Right forelimb (tissue), 1 donor: ENCODE results near the gene PPP1R9B.

Experiments used
- DNase-seq: peaks from one replicate; pipeline ENCODE4 v3.0.0-alpha.2; 2018

The PPP1R9B gene

GRCh38 chr17:50173335-50173941 lies 23.0 kb upstream of the PPP1R9B start:
- peak; percentile 86 for DNase-seq

GRCh38 chr17:50172936-50173334 lies 22.5 kb upstream of the PPP1R9B start:
- DNase-seq: no peak

- DNase-seq: peak; percentile 48
Measured at GRCh38 chr17:50172130-50172529, 21.7 kb upstream of the PPP1R9B start.

- peak; percentile 43 for DNase-seq
Measured at GRCh38 chr17:50171371-50172071, 21.0 kb upstream of the PPP1R9B start.

- peak; percentile 38 for DNase-seq
Measured at GRCh38 chr17:50170662-50171370, 20.3 kb upstream of the PPP1R9B start.

GRCh38 chr17:50169881-50170459 lies 19.5 kb upstream of the PPP1R9B start:
- peak; percentile 40 for DNase-seq

- peak; percentile 89 for DNase-seq
Measured at GRCh38 chr17:50169121-50169764, 18.8 kb upstream of the PPP1R9B start.

- no peak for DNase-seq
Measured at GRCh38 chr17:50168319-50168718, 17.8 kb upstream of the PPP1R9B start.

- DNase-seq: no peak
Measured at GRCh38 chr17:50167371-50167770, 16.9 kb upstream of the PPP1R9B start.

GRCh38 chr17:50166518-50167181 lies 16.2 kb upstream of the PPP1R9B start:
- no peak for DNase-seq

- no peak for DNase-seq
Measured at GRCh38 chr17:50165867-50166517, 15.5 kb upstream of the PPP1R9B start, which contains the start of gene SGCA. Gene SGCA (plus strand): TSS chr17:50166005. CDS start chr17:50166041, 36 bp downstream.

GRCh38 chr17:50165466-50165865 lies 15.0 kb upstream of the PPP1R9B start:
- DNase-seq: no peak

GRCh38 chr17:50165066-50165465 lies 14.6 kb upstream of the PPP1R9B start:
- no peak for DNase-seq

- no peak for DNase-seq
Measured at GRCh38 chr17:50164697-50164988, 14.2 kb upstream of the PPP1R9B start.

- no peak for DNase-seq
Measured at GRCh38 chr17:50163843-50164696, 13.6 kb upstream of the PPP1R9B start.

- DNase-seq: no peak
Measured at GRCh38 chr17:50162466-50163254, 12.2 kb upstream of the PPP1R9B start.

GRCh38 chr17:50161911-50162288 lies 11.4 kb upstream of the PPP1R9B start:
- DNase-seq: no peak

- peak; percentile 98 for DNase-seq
Measured at GRCh38 chr17:50161023-50161910, 10.8 kb upstream of the PPP1R9B start.

- no peak for DNase-seq
Measured at GRCh38 chr17:50157891-50158290, 7.4 kb upstream of the PPP1R9B start.
